NCI-H345 treated with DMSO at 0.1 percent for 48 hours (cell line): ENCODE results near the gene ZFP92.
A peak's percentile ranks its signal among the peaks of the same experiment; 100 is the strongest.

Source experiments
- DNase-seq: peaks from one replicate; lab custom pipeline; 2025; ENCODE audit not compliant: unreplicated experiment; lab: John Stamatoyannopoulos, UW

ZFP92 gene

GRCh38 chrX:153450949-153451277 lies 39.6 kb downstream of the ZFP92 start:
- no peak for DNase-seq

GRCh38 chrX:153454901-153455550 lies 43.8 kb downstream of the ZFP92 start:
- DNase-seq: no peak

- DNase-seq: no peak
These were observed 44.3 kb downstream of the ZFP92 start for GRCh38 chrX:153455571-153455970.

- no peak for DNase-seq
These were observed 44.9 kb downstream of the ZFP92 start for GRCh38 chrX:153456161-153456560.

GRCh38 chrX:153456704-153457103 lies 45.4 kb downstream of the ZFP92 start:
- no peak for DNase-seq

GRCh38 chrX:153457136-153457825 lies 46.0 kb downstream of the ZFP92 start:
- DNase-seq: no peak

- DNase-seq: no peak
These were observed 46.7 kb downstream of the ZFP92 start for GRCh38 chrX:153457827-153458466.

- DNase-seq: no peak
These were observed 47.2 kb downstream of the ZFP92 start for GRCh38 chrX:153458476-153458875.

GRCh38 chrX:153459986-153460385 lies 48.7 kb downstream of the ZFP92 start:
- DNase-seq: no peak

GRCh38 chrX:153460826-153461225 lies 49.6 kb downstream of the ZFP92 start:
- DNase-seq: peak; percentile 24
